OCI-LY7 (cell line): ENCODE data around the gene SPDYE6.

Source experiments
- CTCF ChIP-seq: fragments of 200-600 bp; sonication (generic); conservative IDR thresholded peaks from 2 replicates; pipeline ENCODE4 v1.5.1; 2014; ENCODE audit warnings: mild to moderate bottlenecking, antibody characterized with exemption, low read length, moderate library complexity, mixed read lengths
- EZH2phosphoT487 ChIP-seq: fragments of 200-600 bp; sonication (generic); IDR thresholded peaks from 2 replicates; pipeline ENCODE4 v1.6.1; 2018; ENCODE audit warnings: low read depth, borderline replicate concordance, mild to moderate bottlenecking, mixed run types, antibody characterized with exemption, low read length, moderate library complexity, mixed read lengths

GRCh38 chr7:102389810-102390209, 33.6 kb upstream of the SPDYE6 start:
- no peak for TF ChIP-seq CTCF
- TF ChIP-seq EZH2phosphoT487, result no peak
